KMS-11 (cell line): Measurements from ENCODE around the gene TRAFD1.

ENCODE experiments used
- H2AFZ ChIP-seq: fragments of 200-600 bp; sonication (generic); 2 replicates; pipeline ENCODE4 v1.6.1; 2016; ENCODE audit warnings: antibody characterized with exemption, mixed run types, low read depth
- H3K27ac ChIP-seq: fragments of 200-600 bp; sonication (generic); 2 replicates; pipeline ENCODE4 v1.6.1; 2016; ENCODE audit warnings: mild to moderate bottlenecking, mixed run types
- H3K27me3 ChIP-seq: fragments of 200-600 bp; sonication (generic); 2 replicates; pipeline ENCODE4 v1.6.1; 2017; ENCODE audit warnings: mild to moderate bottlenecking, low read depth, mixed run types, moderate library complexity; ENCODE audit not compliant: insufficient read depth
- H3K36me3 ChIP-seq: fragments of 200-600 bp; sonication (generic); 2 replicates; pipeline ENCODE4 v1.6.1; 2017; ENCODE audit warnings: mild to moderate bottlenecking, mixed run types; ENCODE audit not compliant: insufficient read depth
- H3K4me1 ChIP-seq: fragments of 200-600 bp; sonication (generic); 2 replicates; pipeline ENCODE4 v1.6.1; 2016; ENCODE audit warnings: mild to moderate bottlenecking, low read depth, mixed run types; ENCODE audit not compliant: poor library complexity, severe bottlenecking
- H3K4me2 ChIP-seq: fragments of 200-600 bp; sonication (generic); 2 replicates; pipeline ENCODE4 v1.7.0; 2016; ENCODE audit warnings: mild to moderate bottlenecking, mixed run types
- H3K4me3 ChIP-seq: fragments of 200-600 bp; sonication (generic); IDR thresholded peaks from 2 replicates; pipeline ENCODE4 v1.6.1; 2017; ENCODE audit warnings: low read depth, low read length, mixed read lengths; ENCODE audit not compliant: insufficient read depth
- H3K79me2 ChIP-seq: fragments of 200-600 bp; sonication (generic); 2 replicates; pipeline ENCODE4 v1.6.1; 2016; ENCODE audit warnings: low read depth, mixed run types; ENCODE audit not compliant: insufficient read depth
- H3K9ac ChIP-seq: fragments of 200-600 bp; sonication (generic); 2 replicates; pipeline ENCODE4 v1.6.1; 2016; ENCODE audit warnings: mild to moderate bottlenecking, mixed run types
- H4K20me1 ChIP-seq: fragments of 200-600 bp; sonication (generic); 2 replicates; pipeline ENCODE4 v1.6.1; 2016; ENCODE audit warnings: mild to moderate bottlenecking, mixed run types; ENCODE audit not compliant: insufficient read depth
- TF ChIP-seq, protein P1 (sequence below): fragments of 200-600 bp; sonication (generic); conservative IDR thresholded peaks from 2 replicates; pipeline ENCODE4 v1.6.1; 2017; ENCODE audit warnings: low read depth, mild to moderate bottlenecking, antibody characterized with exemption, low read length, moderate library complexity, mixed read lengths

The TRAFD1 gene

GRCh38 chr12:112170971-112171596 is 45.7 kb downstream of the TRAFD1 start:
- Histone ChIP-seq H3K9ac (no peak overlapping the region), H2AFZ (no peak overlapping the region), H3K27me3 (no peaks in the 10 kb centered on the region), H3K36me3 (no peaks in the 10 kb centered on the region), H3K4me2 (no peak overlapping the region), H3K4me3 (no peak overlapping the region), H4K20me1 (no peaks in the 10 kb centered on the region), H3K27ac (no peak overlapping the region), H3K79me2 (no peaks in the 10 kb centered on the region), H3K4me1 (no peaks in the 10 kb centered on the region)
- TF ChIP-seq, protein P1, sequence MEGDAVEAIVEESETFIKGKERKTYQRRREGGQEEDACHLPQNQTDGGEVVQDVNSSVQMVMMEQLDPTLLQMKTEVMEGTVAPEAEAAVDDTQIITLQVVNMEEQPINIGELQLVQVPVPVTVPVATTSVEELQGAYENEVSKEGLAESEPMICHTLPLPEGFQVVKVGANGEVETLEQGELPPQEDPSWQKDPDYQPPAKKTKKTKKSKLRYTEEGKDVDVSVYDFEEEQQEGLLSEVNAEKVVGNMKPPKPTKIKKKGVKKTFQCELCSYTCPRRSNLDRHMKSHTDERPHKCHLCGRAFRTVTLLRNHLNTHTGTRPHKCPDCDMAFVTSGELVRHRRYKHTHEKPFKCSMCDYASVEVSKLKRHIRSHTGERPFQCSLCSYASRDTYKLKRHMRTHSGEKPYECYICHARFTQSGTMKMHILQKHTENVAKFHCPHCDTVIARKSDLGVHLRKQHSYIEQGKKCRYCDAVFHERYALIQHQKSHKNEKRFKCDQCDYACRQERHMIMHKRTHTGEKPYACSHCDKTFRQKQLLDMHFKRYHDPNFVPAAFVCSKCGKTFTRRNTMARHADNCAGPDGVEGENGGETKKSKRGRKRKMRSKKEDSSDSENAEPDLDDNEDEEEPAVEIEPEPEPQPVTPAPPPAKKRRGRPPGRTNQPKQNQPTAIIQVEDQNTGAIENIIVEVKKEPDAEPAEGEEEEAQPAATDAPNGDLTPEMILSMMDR, result no peak

GRCh38 chr12:112172556-112173324 is 47.4 kb downstream of the TRAFD1 start:
- H3K9ac ChIP-seq, result no peak overlapping the region
- no peaks in the 10 kb centered on the region for H3K4me1 ChIP-seq
- no peak overlapping the region for H2AFZ ChIP-seq
- H3K27ac ChIP-seq, result no peak overlapping the region
- TF ChIP-seq, protein P1, result no peak
- H3K4me3 ChIP-seq, result no peak overlapping the region
- H3K79me2 ChIP-seq, result no peaks in the 10 kb centered on the region
- no peaks in the 10 kb centered on the region for H3K36me3 ChIP-seq
- H3K4me2 ChIP-seq, result no peak overlapping the region
- no peaks in the 10 kb centered on the region for H4K20me1 ChIP-seq
- H3K27me3 ChIP-seq, result no peaks in the 10 kb centered on the region

GRCh38 chr12:112175361-112176155 is 50.2 kb downstream of the TRAFD1 start:
- no peak overlapping the region for H3K4me3 ChIP-seq
- no peak overlapping the region for H3K4me2 ChIP-seq
- H3K4me1 ChIP-seq, result no peaks in the 10 kb centered on the region
- H3K27ac ChIP-seq, result no peak overlapping the region
- no peaks in the 10 kb centered on the region for H3K36me3 ChIP-seq
- TF ChIP-seq, protein P1, result no peak
- no peaks in the 10 kb centered on the region for H3K79me2 ChIP-seq
- no peaks in the 10 kb centered on the region for H4K20me1 ChIP-seq
- H2AFZ ChIP-seq, result no peak overlapping the region
- H3K9ac ChIP-seq, result no peak overlapping the region
- no peaks in the 10 kb centered on the region for H3K27me3 ChIP-seq

GRCh38 chr12:112176321-112177010 is 51.1 kb downstream of the TRAFD1 start:
- Histone ChIP-seq H3K9ac (no peak overlapping the region), H3K4me3 (no peak overlapping the region), H3K4me1 (no peaks in the 10 kb centered on the region), H4K20me1 (no peaks in the 10 kb centered on the region), H2AFZ (no peak overlapping the region), H3K27ac (no peak overlapping the region), H3K36me3 (no peaks in the 10 kb centered on the region), H3K79me2 (no peaks in the 10 kb centered on the region), H3K4me2 (no peak overlapping the region), H3K27me3 (no peaks in the 10 kb centered on the region)
- TF ChIP-seq, protein P1, result no peak
